Measurements from ENCODE around the gene ANKRD39.

GRCh38 chr2:96809951-96810782 is 47.6 kb downstream of the ANKRD39 start:
- no peak for TF ChIP-seq ZKSCAN1 (IDR thresholded peaks at IDR 0.05; ENCODE audit: low read depth, low read length)
- TF ChIP-seq NONO (IDR thresholded peaks at IDR 0.05; ENCODE audit: low read depth in 2 of 2, low read length in 1 of 2) = no peak
- TF ChIP-seq HNRNPL (IDR thresholded peaks at IDR 0.05; ENCODE audit: low read depth, low read length) = no peak
- TF ChIP-seq ZBTB33 (CRISPR knock-in tag; IDR thresholded peaks at IDR 0.05) = no peak
- TF ChIP-seq ATF2 (CRISPR knock-in tag; IDR thresholded peaks at IDR 0.05) = no peak

Data from K562 (cell line).